Fibroblast of pulmonary artery (primary cell): ENCODE results near the gene ST7L.
A peak's percentile ranks its signal among the peaks of the same experiment; 100 is the strongest.
"Not testable (repeated sequence)": the region's sequence is repeated elsewhere in the genome, so short reads cannot be mapped to it uniquely, and the experiment has no call there.

Experiments
- DNase-seq: peaks from one replicate; pipeline ENCODE4 v3.0.0-alpha.2; 2010; ENCODE audit warnings: low read depth
- H3K4me3 ChIP-seq: replicated peaks from 2 replicates; pipeline ENCODE4 v1.5.1; 2011; ENCODE audit warnings: low read depth, mild to moderate bottlenecking, control low read depth, low read length, moderate library complexity
- CTCF ChIP-seq: IDR thresholded peaks from 2 replicates; pipeline ENCODE4 v1.5.1; 2011; ENCODE audit warnings: mild to moderate bottlenecking, control low read depth, low read length, inconsistent platforms; ENCODE audit errors: missing control alignments

ST7L gene

GRCh38 chr1:112618721-112619517 lies at the start of gene ST7L:
ST7L (minus strand) TSS chr1:112619141; CDS start chr1:112619113, 28 bp downstream.
- DNase-seq, result peak; percentile 81

GRCh38 chr1:112666946-112667345 lies 48.0 kb upstream of the ST7L start:
- no peak for DNase-seq
- H3K4me3 ChIP-seq, result no peak overlapping the region
- TF ChIP-seq CTCF, result no peak

More at GRCh38 chr1:112618721-112619517, at the start of gene ST7L:
- peak within 1 kb of the TSS; percentile 99 for H3K4me3 ChIP-seq
- no peak for TF ChIP-seq CTCF

GRCh38 chr1:112665857-112666256 lies 46.9 kb upstream of the ST7L start:
- DNase-seq, result no peak
- no peak for TF ChIP-seq CTCF
- no peak overlapping the region for H3K4me3 ChIP-seq

- TF ChIP-seq CTCF, result no peak
- no peak for DNase-seq
- H3K4me3 ChIP-seq, result no peak overlapping the region
Measured at GRCh38 chr1:112651205-112651604, 32.3 kb upstream of the ST7L start.

- DNase-seq, result no peak
- no peak for TF ChIP-seq CTCF
- H3K4me3 ChIP-seq, result no peak overlapping the region
Measured at GRCh38 chr1:112646225-112646624, 27.3 kb upstream of the ST7L start.

- H3K4me3 ChIP-seq, result no peak overlapping the region
Measured at GRCh38 chr1:112643080-112643479, 24.1 kb upstream of the ST7L start.

GRCh38 chr1:112640437-112640836 lies 21.5 kb upstream of the ST7L start:
- DNase-seq, H3K4me3 ChIP-seq: not testable (repeated sequence)

More at GRCh38 chr1:112643080-112643479, 24.1 kb upstream of the ST7L start:
- no peak for TF ChIP-seq CTCF
- DNase-seq, result no peak
